Pancreas (tissue), 10 donors: ENCODE results near the gene ERP27. TPM values are rescaled to one million over a fixed set of nuclear protein-coding genes. Genes with fewer than 3 reads are reported as not detected.

Experiments used
- ATAC-seq, 4 donors: fragments of 200-7000 bp; cut with Tn5 transposase; one replicate each; pipeline versions ENCODE4 v1.8.0 to v1.9.1; 2020; ENCODE audit warnings: mild to moderate bottlenecking in 4 of 4, moderate library complexity in 4 of 4
- DNase-seq, 6 donors: peaks; one replicate each; pipeline ENCODE4 v3.0.0-alpha.2; 2020
- FAIRE-seq: peaks from 2 replicates; lab custom pipeline; 2012; peaks lifted over from hg19 to GRCh38; lab: Jason Lieb, UNC
- H3K27ac ChIP-seq, 4 donors: fragments of 200-600 bp; sonication (generic); 1 replicate in 3 of 4; 2 replicates in 1 of 4; pipeline versions ENCODE4 v1.5.0 to v1.8.0; 2020
- H3K27me3 ChIP-seq, 4 donors: fragments of 200-600 bp; one replicate each; pipeline ENCODE4 v1.8.0; 2021
- H3K36me3 ChIP-seq, 3 donors: fragments of 200-600 bp; sonication (generic) in 1 of 3; one replicate each; pipeline versions ENCODE4 v1.5.0 to v1.8.0; 2020 to 2021
- H3K4me1 ChIP-seq, 3 donors: fragments of 200-600 bp; one replicate each; pipeline ENCODE4 v1.8.0; 2021
- H3K4me3 ChIP-seq, 4 donors: fragments of 200-600 bp; sonication (generic) in 2 of 4; one replicate each; pipeline versions ENCODE4 v1.5.0 to v1.8.0; 2020 to 2021
- H3K9me3 ChIP-seq, 4 donors: fragments of 200-600 bp; one replicate each; pipeline ENCODE4 v1.8.0; 2021
- WGBS, 2 donors: extraction: QIAGEN DNeasy Blood & Tissue Kit; methylation state at CpG; one replicate each; pipeline ENCODE4 v1.1.7; 2013; 5-methylcytosine and 5-hydroxymethylcytosine counted together
- intact Hi-C, 3 donors: fragments of 100-400 bp; cut with DNase I; formaldehyde crosslinking; loops; one replicate each; pipeline versions ENCODE4 v1.11.1 to v1.14.2; 2022
- polyA plus RNA-seq, 2 donors: library from polyadenylated mRNA; stranded (reverse); fragments of 200-250 nt; gene quantifications; one replicate each; pipeline ENCODE4 v1.2.3, GENCODE V29; 2013
- total RNA-seq, 6 donors: library from RNA; stranded (reverse); fragmentation: NEBNext Ultra II Directional in 4 of 6; extraction: Animal tissue kit (Norgen Biotek cat#: 25700) in 4 of 6; gene quantifications; one replicate each; pipeline versions ENCODE4 v1.2.1 to v1.2.4, GENCODE V29; 2021 to 2023
- TF ChIP-seq, protein P1 (sequence below), 4 donors: fragments of 200-600 bp; sonication (generic) in 3 of 4; IDR thresholded peaks; one replicate each; pipeline versions ENCODE4 v1.5.0 to v1.8.0; 2021; ENCODE audit warnings: antibody characterized with exemption in 4 of 4
- donor health status: healthy with polysubstance abuse.
- donor health status: DM: no; HTN: no; CAD: no; lungs with moderate emphysema.
- donor health status: DM: no; HTN: no; CAD: no.
- donor health status: control.
- donor health status: control.
- donor health status: Bipolar disorder and iron deficiency.
- donor health status: DM: yes; HTN: yes; CAD: no.
- donor health status: DM: no; HTN: no; CAD: no.
- donor health status: DM: no; HTN: no; CAD: no.
- donor health status: DM: yes; HTN: yes; CAD: no.

ERP27 gene
- total and polyA plus RNA-seq, 8 donors: 41.8 to 267 (median 97.7) TPM

DNA sequence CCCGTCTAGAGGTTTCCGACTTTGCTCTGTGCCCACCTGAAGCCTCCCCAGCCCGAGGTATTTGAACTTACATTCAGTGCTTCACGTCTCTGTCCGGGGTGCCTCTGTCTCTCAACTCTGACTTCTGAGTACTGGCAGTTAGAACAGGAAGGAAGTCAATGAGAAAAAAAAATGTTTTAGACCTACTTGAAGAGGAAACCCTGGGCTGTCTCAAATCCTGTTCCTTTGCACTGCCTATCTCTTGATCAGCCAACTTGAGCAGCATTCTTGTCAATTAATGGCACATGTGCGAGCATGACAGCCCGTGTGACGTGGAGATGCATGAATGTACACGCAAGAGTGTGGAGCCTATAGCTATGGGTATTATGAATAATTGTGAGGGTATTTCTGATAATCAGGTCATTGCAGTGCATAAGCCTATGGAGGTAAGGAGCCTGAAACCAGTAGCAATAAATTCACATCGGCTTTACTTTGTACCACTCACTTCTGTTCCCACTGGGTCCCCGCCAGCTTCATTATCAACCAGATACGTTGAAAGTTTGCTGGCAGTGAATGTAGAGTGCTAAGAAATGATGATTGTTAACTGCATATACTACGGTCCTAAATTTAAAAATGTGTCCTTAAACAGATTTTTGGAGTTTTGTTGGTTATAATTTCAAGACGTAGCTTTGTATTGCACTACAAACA, 23.3 kb upstream of the ERP27 start, which contains the start of gene ARHGDIB:
Gene ARHGDIB, minus strand, starts transcription at position 136 of the 687 bp plus-strand sequence. CDS start 10,889 bp downstream, outside the sequence.
- peak within 1 kb of the TSS in 2 of 4 donors; percentile 45 to 67 for H3K27ac ChIP-seq
- H3K4me3 ChIP-seq: peak within 1 kb of the TSS in 2 of 4 donors; percentile 6 to 28

DNA sequence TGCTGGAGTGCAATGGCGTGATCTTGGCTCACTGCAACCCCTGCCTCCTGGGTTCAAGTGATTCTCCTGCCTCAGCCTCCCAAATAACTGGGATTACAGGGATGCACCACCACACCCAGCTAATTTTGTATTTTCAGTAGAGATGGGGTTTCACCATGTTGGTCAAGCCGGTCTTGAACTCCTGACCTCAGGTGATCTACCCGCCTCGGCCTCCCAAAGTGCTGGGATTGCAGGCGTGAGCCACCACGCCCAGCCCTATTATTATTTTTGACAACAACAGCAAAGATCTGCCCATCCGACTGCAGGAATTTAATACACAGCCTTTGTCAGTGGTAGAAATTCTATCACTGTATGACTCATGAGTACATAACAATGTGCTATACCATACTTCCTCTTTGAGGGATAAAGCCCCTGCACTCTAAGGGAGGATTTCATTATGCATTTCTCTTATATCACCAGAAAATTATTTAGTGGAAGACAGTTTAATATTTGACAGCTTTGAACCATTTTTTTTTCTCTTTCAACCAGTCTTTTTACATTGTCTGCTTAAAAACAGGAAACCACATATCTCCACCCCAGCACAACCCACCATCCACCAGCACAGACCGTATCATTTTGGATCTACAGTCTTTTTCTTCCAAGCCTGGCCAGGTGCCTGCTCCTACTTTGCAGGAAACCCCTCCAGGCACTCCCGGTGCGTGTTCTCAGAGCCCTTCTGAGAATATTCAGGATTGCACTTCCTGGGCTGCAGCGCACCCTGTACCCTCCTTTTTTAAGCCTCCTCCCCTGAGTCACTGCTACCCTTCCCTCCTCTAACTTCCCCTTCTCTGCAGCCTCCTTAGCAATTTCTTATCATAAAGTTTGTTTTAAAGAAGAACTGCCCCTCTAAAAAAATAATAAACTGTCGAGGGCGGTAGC, 22.5 kb upstream of the ERP27 start:
- Histone ChIP-seq H3K27me3 (no peaks in the 10 kb centered on the region), H3K27ac (peak overlapping the region in 2 of 4 donors; percentile 45 to 67), H3K4me3 (peak overlapping the region in 2 of 4 donors; percentile 6 to 28), H3K4me1 (peaks cover 0 to 4% (median 0%) of the 10 kb centered on the region in 3 donors), H3K36me3 (no peaks in the 10 kb centered on the region), H3K9me3 (no peaks in the 10 kb centered on the region)
- TF ChIP-seq, protein P1, sequence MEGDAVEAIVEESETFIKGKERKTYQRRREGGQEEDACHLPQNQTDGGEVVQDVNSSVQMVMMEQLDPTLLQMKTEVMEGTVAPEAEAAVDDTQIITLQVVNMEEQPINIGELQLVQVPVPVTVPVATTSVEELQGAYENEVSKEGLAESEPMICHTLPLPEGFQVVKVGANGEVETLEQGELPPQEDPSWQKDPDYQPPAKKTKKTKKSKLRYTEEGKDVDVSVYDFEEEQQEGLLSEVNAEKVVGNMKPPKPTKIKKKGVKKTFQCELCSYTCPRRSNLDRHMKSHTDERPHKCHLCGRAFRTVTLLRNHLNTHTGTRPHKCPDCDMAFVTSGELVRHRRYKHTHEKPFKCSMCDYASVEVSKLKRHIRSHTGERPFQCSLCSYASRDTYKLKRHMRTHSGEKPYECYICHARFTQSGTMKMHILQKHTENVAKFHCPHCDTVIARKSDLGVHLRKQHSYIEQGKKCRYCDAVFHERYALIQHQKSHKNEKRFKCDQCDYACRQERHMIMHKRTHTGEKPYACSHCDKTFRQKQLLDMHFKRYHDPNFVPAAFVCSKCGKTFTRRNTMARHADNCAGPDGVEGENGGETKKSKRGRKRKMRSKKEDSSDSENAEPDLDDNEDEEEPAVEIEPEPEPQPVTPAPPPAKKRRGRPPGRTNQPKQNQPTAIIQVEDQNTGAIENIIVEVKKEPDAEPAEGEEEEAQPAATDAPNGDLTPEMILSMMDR (IDR thresholded peaks at IDR 0.05): no peak
- ATAC-seq: peak; percentile 35 to 76 (median 63)
- WGBS, 2 donors: 62 to 64% methylated on average over 13 of the region's 13 CpGs
- FAIRE-seq: no peak
- intact Hi-C loops: no loop called here
- peak in 2 of 6 donors; percentile 16 to 52 for DNase-seq

More for the DNA sequence above, 23.3 kb upstream of the ERP27 start, which contains the start of gene ARHGDIB:
- no peaks in the 10 kb centered on the region for H3K9me3 ChIP-seq
- TF ChIP-seq, protein P1 (IDR thresholded peaks at IDR 0.05): no peak
- no peaks in the 10 kb centered on the region for H3K27me3 ChIP-seq
- H3K4me1 ChIP-seq: peaks cover 0 to 4% (median 0%) of the 10 kb centered on the region in 3 donors
- intact Hi-C loops: no loop called here
- ATAC-seq (peak; percentile 68 to 80 (median 76)), FAIRE-seq (no peak), DNase-seq (peak in 3 of 6 donors; percentile 17 to 42 (median 40))
- H3K36me3 ChIP-seq: no peaks in the 10 kb centered on the region
- 32 to 42% methylated on average over 14 of the region's 14 CpGs for WGBS, 2 donors

DNA sequence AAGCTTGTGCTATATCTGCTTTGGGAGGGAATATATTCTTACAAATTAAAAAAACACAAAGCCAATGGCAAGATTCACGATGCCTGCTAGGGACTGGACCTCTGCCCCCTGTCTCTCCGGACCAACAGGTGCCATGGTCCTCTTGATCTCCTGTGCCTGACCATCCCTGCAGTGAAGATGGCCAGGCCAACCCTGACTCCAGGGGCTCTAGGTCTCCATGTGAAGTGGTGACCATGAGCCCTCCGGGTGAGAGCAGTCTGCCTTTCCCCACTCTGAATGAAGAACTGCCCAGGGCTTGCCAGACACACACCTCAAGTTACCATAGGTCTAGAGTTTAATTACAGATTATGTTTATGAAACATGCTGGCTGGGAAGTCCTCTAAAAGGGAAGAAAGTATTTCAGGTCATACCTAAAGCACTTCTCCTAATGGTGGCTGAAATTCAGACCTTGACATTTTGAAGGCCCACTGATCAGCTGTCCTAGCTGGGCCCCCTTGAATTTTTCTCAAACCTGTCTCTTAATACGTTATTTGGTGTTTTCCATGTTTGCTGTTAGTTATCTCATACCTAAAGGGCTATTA, 21.7 kb upstream of the ERP27 start:
- 87% methylated on average over 4 of the region's 4 CpGs for WGBS, 2 donors
- TF ChIP-seq, protein P1 (IDR thresholded peaks at IDR 0.05): no peak
- Histone ChIP-seq H3K27ac (peak overlapping the region in 2 of 4 donors; percentile 10 to 45), H3K4me1 (peaks cover 0 to 4% (median 0%) of the 10 kb centered on the region in 3 donors), H3K36me3 (no peaks in the 10 kb centered on the region), H3K4me3 (peak overlapping the region in 1 of 4 donors; percentile 28), H3K27me3 (no peaks in the 10 kb centered on the region), H3K9me3 (no peaks in the 10 kb centered on the region)
- DNase-seq: no peak
- no peak for FAIRE-seq
- no peak for ATAC-seq
- intact Hi-C loops: no loop called here

DNA sequence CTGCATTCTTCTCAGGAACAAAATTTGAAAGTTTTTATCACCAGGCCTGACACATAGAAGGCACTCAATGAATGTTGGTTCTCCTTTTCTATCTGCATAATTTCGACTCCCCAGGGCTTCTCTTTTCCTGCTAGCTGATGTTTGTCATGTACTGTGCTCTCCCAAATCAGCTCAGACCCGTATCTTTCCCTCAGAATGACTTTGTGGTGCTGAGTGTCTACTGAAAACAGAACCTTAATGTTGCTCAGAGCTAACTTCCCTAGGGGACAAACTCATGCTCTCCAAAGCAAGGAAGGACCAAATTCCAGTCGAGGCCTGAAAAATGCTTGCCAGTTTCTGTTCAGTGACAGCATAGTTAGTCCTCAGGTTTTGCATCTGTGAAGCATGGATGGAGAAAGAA, 21.1 kb upstream of the ERP27 start:
- TF ChIP-seq, protein P1 (IDR thresholded peaks at IDR 0.05): no peak
- Histone ChIP-seq H3K27me3 (no peaks in the 10 kb centered on the region), H3K4me1 (peaks cover 0 to 4% (median 0%) of the 10 kb centered on the region in 3 donors), H3K36me3 (no peaks in the 10 kb centered on the region), H3K9me3 (no peaks in the 10 kb centered on the region), H3K27ac (peak overlapping the region in 1 of 4 donors; percentile 10), H3K4me3 (peak overlapping the region in 1 of 4 donors; percentile 28)
- FAIRE-seq (no peak), ATAC-seq (no peak), DNase-seq (no peak)
- intact Hi-C loops: no loop called here
- WGBS, 2 donors: 55 to 75% methylated on average over 3 of the region's 3 CpGs
